A673 (cell line): ENCODE data around the gene CCDC102B.

ENCODE experiments used
- CTCF ChIP-seq: fragments of 300-800, 200-600 bp; sonication (generic); conservative IDR thresholded peaks from 2 replicates; pipeline ENCODE4 v1.5.1; 2017; ENCODE audit warnings: low read depth, mild to moderate bottlenecking, antibody characterized with exemption, low read length, moderate library complexity, mixed read lengths
- EZH2 ChIP-seq: fragments of 200-600 bp; sonication (generic); IDR thresholded peaks from 2 replicates; pipeline ENCODE4 v1.6.1; 2017; ENCODE audit warnings: borderline replicate concordance, low read depth, mild to moderate bottlenecking, mixed read lengths, antibody characterized with exemption, low read length; ENCODE audit not compliant: poor library complexity, severe bottlenecking

- TF ChIP-seq CTCF (no peak), EZH2 (no peak)
Observed at GRCh38 chr18:68826121-68826520, 28.2 kb downstream of the CCDC102B start.
